NK-92 treated with Interleukin-12 subunit alpha and Interleukin-12 subunit beta, amount 100 ng/mL, for 24 hours (cell line): ENCODE data around the gene DHX38.

ENCODE experiments used
- DNase-seq: peaks from one replicate; lab custom pipeline; 2025; lab: John Stamatoyannopoulos, UW

Gene DHX38

GRCh38 chr16:72123426-72123825, 29.8 kb downstream of the DHX38 start:
- no peak for DNase-seq

GRCh38 chr16:72124148-72124547, 30.5 kb downstream of the DHX38 start:
- DNase-seq: no peak

- DNase-seq: peak; percentile 19
Observed at GRCh38 chr16:72124761-72125634, 31.4 kb downstream of the DHX38 start.

GRCh38 chr16:72125635-72126428, 32.2 kb downstream of the DHX38 start:
- no peak for DNase-seq

GRCh38 chr16:72126429-72126765, 32.8 kb downstream of the DHX38 start:
- DNase-seq: no peak

- no peak for DNase-seq
Observed at GRCh38 chr16:72128701-72129100, 35.1 kb downstream of the DHX38 start.

- DNase-seq: no peak
Observed at GRCh38 chr16:72129976-72130656, 36.5 kb downstream of the DHX38 start.

GRCh38 chr16:72131036-72131435, 37.4 kb downstream of the DHX38 start:
- no peak for DNase-seq

- DNase-seq: no peak
Observed at GRCh38 chr16:72132726-72133125, 39.1 kb downstream of the DHX38 start.

- DNase-seq: no peak
Observed at GRCh38 chr16:72134507-72134906, 40.9 kb downstream of the DHX38 start.

- DNase-seq: no peak
Observed at GRCh38 chr16:72137380-72138063, 43.9 kb downstream of the DHX38 start.

- DNase-seq: no peak
Observed at GRCh38 chr16:72138064-72138572, 44.5 kb downstream of the DHX38 start.

- no peak for DNase-seq
Observed at GRCh38 chr16:72139908-72140307, 46.3 kb downstream of the DHX38 start.

GRCh38 chr16:72142476-72142875, 48.8 kb downstream of the DHX38 start:
- no peak for DNase-seq

GRCh38 chr16:72149676-72150464, 56.2 kb downstream of the DHX38 start:
- no peak for DNase-seq

- DNase-seq: no peak
Observed at GRCh38 chr16:72159386-72159785, 65.7 kb downstream of the DHX38 start.

- DNase-seq: no peak
Observed at GRCh38 chr16:72159801-72160200, 66.2 kb downstream of the DHX38 start.

- no peak for DNase-seq
Observed at GRCh38 chr16:72162105-72162692, 68.6 kb downstream of the DHX38 start.
